GM19463 (cell line): Measurements from ENCODE around the gene PWWP2B.

ENCODE experiments used
- ATAC-seq: cut with Tn5 transposase; IDR thresholded peaks from one replicate; pipeline ENCODE4 v1.9.1; 2021; ENCODE audit warnings: mild to moderate bottlenecking, moderate library complexity; ENCODE audit not compliant: unreplicated experiment

PWWP2B gene

DNA sequence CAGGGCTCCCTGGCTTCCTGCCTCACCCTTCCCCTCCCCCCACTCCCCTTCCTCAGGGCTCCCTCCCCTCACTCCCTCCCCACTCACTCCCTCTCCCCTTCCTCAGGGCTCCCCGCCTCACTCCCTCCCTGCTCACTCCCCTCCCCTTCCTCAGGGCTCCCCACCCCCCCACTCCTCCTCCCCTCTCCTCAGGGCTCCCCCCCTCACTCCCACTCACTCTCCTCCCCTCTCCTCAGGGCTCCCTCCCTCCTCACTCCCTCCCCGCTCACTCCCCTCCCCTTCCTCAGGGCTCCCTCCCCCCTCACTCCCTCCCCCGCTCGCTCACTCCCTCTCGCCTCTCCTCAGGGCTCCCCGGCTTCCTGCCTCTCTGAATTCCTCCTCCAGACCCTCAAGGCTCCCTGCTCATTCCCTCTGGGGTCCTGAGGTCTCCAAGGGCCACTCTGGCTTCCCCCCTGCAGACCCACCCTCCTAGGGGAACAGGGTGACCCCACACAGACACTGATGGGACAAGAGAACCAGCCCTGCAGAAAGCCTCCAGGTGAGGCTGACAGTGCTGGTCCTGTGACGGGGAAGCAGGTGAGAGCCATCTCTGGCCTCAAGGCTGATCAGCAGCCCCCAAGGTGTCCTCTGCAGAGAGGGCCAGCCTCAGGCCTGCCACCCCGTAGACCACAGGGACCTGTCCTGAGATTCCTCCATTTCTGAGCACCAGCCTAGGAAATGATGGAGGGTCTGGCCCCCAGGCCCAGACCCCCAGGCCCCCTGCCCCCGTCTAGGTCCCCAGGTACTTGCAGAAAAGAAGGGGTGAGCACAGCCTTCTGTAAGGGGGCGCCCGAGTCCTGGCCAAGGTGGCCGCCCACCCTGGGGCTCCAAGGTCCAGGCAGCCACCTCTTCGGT lies 47.2 kb downstream of the PWWP2B start:
- no peak for ATAC-seq

DNA sequence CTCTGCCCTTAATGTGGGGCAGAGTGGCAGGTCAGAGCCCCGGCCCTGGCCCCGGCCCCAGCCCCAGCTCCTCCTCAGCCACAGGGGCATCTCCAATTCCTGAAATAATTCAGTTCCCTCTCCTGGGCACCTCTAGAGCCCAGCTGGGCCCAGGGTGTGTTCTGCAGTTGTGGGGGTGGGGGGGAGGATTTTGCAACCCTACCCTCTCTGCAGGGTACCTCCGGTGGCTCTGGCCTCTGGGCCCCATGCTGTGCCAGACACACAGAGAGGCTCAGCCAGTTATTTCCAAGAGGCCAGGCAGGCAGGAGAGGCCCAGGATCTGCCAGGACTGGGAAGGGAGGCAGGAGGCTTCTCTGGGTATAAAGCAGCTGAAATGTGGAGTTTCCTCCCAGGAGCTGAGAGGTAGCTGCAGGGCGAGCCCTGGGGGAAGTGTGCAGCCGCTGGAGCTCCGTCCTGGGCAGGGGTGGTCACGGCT lies 47.9 kb downstream of the PWWP2B start:
- no peak for ATAC-seq

DNA sequence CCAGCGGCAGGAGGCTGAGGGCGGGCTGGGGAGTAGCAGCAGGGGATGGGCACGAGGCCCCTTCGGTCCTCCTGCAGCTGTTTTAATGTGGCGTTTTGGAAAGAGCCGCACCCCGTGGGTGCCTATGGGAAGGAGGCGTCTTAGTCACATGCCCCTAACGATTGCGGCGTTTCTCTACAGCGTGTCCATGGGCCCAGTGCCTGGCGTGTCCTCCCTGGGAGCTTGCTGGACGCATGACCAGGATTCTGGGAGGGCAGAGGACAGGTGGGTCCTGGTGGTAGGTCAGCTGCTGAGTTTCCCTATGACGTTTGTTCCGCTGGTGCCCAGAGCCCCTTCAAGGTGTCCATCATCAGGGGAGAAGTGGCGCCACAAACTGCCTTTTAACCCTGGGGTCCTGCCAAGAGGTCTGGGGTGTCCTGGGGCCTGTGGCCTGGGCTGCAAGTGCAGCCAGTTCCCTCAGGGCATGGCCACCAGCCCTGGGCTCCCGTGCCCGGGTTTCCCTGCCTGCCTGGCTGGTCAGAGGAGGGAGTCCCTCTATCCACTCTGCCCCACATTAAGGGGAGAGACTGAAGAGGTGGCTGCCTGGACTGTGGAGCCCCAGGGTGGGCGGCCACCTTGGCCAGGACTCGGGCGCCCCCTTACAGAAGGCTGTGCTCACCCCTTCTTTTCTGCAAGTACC lies 48.7 kb downstream of the PWWP2B start:
- no peak for ATAC-seq

DNA sequence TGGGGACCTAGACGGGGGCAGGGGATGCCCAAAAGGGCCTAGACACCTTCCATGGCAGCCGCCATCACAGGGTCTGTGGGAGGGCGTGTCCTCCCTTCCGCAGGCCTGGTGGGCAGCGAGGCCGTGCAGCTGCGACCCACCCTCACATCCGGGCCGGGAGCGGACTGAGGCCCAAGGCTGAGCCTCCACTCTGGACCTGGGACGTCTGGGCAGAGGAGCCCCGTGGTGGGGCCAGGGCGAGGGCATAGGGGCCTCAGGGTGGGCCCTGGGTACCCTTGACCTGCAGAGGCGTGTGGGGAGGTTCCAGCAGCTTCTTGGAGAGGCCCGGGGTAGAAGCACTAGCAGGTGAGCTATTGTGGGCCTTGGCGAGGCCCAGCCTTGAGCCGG lies 49.2 kb downstream of the PWWP2B start:
- ATAC-seq, result no peak

DNA sequence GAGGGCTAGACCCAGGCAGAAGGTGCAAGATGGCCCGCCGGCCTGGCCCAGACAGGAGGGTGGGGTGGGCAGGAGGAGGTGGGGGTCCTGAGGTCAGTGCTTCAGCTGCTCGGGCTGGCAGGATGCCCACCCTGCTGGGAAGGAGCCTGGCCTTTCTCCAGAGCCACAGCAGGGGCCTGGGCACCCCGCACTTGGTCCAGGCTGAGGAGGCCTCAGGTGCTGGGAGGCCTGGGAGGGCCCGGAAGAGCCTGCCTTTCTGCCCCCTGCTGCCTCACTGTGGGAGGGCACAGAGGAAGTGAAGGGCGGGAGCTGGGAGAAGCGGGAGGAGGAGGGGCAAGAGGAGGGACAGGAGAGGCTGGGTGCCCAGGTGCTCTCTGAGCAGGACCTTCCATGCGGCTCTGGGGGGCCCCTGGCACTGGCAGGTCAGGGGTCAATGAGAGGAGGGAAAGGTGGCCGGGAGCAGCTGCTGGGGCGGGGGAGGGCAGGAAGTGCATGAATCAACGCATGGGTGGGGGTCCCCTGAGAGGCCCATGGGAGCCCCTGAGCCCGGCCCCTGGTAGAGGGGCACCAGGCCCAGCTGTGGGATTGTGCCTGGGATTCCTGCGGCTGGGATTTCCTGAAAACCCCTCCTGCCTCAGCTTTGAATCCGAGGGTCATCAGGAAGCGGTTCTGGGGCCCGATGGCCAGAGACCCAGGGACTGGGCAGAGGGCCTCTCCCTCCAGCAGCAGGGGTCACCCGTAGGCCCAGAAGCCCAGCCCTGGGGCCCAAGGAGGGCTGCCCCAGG lies 49.9 kb downstream of the PWWP2B start:
- peak; percentile 80 for ATAC-seq

DNA sequence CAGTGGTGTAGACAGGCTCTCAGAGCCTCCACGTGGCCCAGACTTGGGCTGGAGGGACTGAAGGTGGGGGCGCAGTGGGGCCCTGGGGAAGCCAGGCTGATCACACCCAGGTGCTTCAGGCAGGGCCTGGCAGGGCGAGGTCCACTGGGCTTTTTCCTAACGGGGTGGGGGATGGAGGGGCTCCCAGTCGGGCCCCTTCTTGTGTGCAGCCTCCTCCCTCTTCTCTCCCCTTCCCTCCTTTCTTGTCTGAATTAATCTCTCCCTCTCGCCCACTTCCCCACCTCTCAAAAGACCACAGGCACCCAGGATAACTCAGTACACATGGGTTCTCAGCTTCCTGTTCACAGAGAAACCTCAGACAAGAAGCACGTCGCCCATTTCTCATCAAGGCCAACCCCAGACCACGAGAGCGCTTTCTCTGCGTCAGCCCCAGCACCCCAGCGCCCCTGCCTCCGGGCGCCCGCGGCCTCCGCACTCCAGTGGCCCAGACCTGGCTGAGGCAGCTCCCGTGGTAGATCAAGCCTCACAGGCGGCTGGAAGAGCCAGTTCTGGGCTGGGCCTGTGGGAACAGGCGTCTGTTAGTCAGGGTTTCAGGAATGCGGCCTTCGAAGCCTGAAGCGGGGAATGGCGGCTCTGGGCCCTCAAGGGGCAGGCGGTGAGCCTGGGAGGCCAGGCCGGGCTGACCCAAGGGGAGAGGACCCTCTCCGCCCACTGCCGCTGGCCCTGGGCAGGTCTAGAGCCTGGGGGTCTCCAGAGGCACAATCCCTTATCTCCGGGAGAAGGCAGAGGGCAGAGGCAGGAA lies 50.6 kb downstream of the PWWP2B start:
- no peak for ATAC-seq

DNA sequence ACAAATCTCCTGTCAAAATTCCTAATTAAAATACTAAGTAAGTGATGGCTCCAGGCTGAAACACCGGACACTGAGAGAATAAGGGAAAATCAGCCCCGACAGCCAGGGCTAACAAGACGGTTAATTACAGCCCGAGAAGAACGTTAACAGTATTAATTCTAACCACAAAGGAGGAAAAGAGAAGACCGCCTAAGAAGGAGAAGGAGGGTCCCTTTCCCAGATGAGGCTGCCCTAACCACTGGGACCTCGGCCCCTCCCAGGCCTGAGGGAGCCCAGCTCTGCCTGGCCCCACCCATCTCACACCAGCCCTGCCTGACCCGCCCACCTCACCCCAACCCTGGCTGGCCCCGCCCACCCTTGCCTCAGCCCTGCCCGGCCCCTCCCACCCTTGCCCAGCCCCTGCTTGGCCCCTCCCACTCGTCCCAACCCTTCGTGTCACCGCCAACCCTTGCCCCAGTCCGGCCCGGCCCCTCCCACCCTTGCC lies 51.3 kb downstream of the PWWP2B start:
- no peak for ATAC-seq

DNA sequence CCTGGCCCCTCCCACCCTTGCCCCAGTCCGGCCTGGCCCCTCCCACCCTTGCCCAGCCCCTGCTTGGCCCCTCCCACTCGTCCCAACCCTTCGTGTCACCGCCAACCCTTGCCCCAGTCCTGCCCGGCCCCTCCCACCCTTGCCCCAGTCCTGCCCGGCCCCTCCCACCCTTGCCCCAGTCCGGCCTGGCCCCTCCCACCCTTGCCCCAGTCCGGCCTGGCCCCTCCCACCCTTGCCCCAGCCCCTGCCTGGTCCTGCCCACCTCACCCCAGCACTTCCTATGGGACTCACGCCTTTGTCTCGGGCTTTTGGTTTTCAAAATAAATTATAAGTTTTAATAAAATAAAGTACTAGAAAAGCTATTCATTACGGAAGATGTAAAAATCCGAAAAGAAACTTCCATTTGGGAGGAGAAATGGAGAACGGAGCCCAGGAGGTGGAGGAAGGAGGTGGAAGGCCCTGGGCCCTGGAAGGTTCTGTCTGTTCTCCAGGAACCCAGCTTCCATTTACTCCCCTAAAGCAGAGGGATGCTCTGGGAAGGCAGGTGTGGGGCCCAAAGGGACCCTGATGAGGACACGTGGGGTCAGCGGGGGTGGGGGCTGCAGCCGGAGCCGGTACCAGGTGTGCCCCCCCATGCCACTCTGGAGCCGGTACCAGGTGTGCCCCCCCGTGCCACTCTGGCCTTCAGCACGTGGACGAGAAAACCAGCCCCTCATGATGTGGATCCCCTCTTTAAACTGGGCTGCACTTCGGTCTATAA lies 52.2 kb downstream of the PWWP2B start:
- ATAC-seq, result no peak

DNA sequence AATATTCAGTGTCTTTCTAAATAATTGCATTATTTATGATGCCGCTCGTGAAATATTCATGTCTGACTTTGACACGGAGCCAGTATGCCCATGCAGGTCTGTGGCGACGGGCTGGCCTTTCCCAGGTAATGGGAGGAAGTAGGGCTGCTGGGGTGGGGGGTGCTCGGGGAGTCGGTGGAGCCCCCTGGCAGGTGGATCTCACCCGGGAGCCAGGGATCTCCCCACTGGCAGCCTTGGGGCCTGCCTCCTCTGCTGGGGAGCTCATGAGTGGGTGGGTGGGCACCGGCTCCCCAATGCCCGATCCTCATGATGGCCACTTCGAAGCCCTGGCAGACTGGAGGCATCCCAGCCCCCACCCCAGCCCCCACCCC lies 52.8 kb downstream of the PWWP2B start:
- ATAC-seq, result no peak

DNA sequence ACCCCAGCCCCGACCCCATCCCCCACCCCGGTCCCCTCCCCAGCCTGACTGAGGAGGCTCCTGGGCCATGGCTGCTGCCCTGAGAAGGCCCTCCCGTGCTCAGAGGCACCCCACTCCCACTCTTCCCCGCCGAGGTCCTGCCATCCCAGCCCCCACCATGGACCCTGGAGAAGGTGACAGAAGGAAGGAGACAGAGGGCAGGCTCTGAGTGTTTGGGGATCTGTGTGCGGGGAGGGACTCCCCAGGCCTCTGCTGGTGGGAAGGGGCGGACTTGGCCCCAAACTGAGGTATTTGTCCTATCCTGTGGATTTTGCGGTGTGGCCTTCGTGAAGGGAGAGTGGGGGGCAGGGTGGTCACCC lies 53.4 kb downstream of the PWWP2B start:
- ATAC-seq, result no peak

DNA sequence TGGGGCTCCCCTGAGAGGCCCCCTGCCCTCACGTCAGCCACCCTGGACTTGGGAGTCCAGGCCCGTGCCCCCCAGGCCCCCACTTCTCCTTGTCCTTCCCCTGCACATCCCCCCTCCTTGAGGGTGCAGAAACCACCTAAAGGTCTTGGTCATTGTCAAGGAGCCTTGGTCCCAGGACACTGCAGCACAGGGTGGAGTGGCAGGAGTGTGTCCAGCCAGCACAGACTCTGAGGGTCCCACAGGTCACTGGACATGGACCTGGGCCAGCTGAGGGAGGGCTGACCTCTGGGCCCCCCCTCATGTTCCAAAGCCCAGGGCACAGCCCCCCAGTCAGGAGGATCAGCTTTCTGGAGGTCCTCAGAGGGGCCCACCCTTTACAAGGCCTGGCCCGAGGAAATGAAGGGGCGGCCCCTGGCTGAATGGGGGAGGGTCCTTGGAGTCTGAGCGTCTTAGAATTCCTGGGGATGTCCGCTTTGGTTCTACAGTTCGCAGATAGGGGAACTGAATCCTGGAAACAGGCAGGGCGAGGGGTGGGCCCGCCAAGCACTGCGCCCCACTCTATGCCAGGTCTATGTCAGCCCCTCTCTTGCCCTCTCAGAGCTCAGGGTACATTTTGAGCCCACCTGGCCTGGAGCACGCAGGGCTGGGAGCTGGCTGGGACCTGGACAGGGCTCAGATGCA lies 54.0 kb downstream of the PWWP2B start:
- no peak for ATAC-seq

DNA sequence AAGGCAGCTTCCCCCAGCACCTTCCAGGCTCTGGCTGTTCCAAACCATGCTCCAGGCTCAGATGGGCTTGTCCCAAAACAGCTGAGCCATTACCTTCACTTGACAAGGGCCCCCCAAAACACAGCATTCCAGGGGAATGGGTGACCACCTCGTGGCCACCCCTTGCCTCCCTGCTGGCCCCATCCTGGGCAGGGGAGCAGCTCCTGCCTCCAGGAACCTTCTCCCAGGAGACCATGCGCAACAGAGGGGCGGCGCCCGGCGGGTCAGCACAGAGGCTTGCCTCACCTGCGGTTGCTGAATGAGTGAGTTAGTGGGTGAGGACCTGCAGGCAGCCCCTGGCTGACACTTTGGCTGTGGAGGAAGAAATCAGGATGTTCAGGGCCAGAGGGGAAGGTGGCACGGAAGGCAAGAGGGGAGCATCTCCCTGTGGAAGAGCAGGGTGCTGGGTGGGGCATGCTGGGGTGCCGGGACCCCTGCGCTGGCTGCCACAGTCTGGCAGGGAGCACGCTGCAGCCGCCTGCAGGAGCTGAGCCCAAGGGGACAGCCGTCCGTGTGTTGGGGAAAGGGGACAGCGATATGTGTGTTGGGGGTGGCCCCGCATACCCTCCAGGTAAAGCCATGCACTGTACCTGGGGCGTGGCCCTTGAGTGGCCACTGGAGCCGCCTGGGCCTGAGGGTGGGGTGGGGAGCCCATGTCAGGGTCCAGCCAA lies 54.7 kb downstream of the PWWP2B start:
- ATAC-seq, result no peak

DNA sequence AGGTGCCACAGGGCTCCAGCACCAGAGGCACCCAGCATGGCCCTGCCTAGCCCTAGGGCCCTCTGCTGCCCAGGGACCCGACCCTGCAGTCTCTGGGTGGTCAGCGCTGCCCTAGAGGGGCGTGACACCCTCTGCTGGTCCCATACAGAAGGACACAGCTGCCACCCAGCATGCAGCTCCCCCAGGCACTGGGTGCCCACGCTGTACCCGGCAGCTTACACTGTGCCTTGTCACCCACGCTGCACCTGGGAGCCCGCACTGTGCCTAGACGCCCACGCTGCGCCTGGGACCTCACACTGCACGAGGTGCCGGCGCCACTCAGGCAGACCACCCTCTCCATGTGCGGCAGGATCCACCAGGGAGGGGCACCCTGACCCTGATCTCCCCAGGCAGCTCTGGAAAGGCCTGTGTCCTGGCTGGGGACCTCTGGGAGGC lies 55.2 kb downstream of the PWWP2B start:
- ATAC-seq, result no peak

DNA sequence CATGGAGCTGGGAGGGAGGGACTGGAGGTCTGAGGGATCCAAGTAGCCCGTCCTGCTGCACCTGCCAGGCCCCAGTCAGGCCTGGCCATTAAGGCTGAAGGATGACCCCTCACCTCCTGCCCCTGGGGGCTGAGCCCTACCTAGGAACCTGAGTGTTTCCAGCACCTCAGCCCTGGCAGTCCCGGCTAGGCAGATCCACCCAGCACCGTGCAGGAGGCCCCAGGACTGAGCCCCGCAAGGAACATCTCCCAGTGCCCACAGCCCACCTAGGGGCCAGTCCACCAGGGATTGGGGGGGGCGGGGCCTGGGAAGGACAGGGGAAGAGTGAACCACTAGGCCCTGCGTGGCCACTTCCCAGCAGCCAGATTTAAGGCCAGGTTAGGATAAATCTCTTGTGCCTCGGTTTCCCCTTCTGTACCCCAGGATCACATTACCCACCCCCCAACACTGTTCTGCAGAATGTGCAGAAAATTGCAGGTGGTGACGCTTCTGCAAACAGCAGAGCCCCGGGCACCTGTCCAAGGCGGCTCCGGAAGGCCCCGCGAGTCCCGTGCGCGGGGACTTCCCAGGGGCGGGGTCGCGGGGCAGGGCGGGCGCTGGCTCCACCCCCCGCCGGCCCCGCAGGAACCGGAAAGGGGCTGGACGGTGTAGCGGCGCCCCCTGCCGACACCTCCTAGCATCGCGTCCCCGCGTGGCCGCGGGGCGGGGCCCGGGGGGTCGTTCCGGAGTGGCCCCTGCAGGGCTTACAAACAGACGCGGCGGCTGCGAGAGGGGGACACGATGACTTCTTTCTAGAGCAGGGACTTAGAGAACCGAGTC lies 55.9 kb downstream of the PWWP2B start:
- ATAC-seq, result peak; percentile 79

DNA sequence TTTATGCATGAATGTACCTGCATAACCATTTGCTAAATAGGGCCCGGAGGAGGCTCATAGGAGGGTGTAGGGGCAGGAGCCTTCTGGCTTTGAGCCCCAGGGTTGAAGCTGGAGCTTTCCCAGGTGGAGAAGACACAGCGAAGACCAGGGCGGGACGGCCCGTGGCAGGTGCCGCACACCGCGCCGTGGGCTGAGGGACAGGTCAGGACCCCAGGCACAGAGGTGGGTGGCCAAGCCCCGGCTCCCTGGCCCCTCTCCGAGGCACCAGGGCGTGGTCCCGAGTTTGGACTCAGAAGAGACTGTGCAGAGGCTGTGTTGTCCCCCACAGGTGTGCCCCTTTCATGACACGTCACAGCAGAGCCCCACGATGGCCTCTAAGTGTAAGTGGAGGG lies 56.5 kb downstream of the PWWP2B start:
- ATAC-seq, result no peak

DNA sequence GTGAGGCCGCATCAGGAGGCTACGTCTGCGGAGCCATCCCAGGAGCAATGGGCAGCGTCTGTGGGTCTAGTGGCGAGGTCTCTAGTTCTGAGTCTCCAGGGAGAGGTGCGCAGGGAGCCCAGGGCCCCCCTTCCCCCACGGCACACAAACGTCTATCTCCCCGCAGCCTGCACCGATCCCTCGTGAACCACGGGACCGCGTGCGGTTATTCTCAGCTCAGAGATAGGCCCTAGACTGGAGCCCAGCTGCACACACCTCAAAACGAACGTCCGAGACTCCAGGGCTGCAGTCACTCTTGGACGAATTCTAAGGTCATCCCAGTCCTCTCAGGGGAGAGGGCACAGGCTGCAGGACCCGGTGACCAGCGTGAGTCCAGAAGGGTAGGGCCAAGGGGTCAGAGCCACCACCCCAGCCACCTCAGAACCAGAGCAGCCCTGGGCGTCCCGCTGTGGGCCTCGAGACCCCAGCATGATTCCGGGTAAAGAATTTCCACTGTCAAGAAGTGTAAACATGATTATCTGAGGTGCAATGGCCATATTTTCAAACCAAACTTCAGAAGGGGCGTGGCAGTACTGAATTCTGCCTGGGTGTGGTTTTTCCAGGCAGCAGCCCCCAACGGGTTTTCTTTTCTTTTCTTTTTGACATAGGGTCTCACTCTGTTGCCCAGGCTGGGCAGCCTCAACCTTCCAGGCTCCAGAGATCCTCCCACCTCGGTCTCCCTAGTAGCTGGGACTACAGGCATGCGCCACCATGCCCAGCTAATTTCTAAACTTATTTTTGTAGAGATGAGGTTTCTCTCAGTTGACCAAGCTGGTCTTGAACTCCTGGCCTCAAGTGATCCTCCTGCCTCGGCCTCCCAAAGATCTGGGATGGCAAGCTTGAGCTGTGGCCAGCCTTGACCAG lies 57.5 kb downstream of the PWWP2B start:
- ATAC-seq, result no peak

DNA sequence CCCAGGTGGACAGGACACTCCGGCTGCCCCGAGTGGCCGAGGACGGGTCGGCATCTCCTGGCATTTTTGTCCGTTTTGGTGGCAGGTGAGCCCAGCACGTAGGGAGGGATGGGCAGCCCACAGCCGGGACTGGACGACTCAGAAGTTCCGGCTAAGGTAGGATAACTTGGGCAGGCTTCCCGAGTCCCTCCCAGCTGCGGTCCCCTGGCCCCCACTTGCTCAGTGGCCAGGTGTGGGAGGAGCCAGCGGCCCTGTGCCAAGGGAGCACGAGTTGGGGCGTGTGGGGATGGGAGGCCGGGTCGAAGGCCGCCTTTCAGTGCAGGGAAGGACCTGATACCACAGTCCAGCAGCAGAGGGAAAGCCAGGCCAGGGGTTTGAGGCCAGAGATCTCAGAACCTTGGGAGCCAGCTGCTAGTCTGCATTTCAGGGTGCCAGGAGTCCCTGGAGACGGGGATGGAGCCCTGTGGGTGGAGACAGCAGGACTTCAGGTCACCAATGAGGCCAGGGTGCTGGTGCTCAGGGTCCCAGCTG lies 58.5 kb downstream of the PWWP2B start:
- no peak for ATAC-seq
